Activated CD4-positive, alpha-beta memory T cell treated with anti-CD3 and anti-CD28 coated beads, Interleukin-2, amount 10 ng/mL, durations not matched to agents 7 days and 5 days (primary cell): Measurements from ENCODE around the gene FUZ. TPM values are rescaled to one million over a fixed set of nuclear protein-coding genes. Genes with fewer than 3 reads are reported as not detected.

ENCODE experiments used
- CTCF ChIA-PET: fragments of 350-600 bp; sonication (Branson Sonifier 250); formaldehyde crosslinking; loops from one replicate; lab custom pipeline; 2021; ENCODE audit warnings: antibody characterized with exemption, inconsistent platforms; lab: Charles Lee
- POLR2A ChIA-PET: fragments of 350-600 bp; sonication (Branson Sonifier 250); formaldehyde crosslinking; loops from one replicate; lab custom pipeline; 2021; ENCODE audit warnings: antibody characterized with exemption; lab: Charles Lee
- DNase-seq: peaks from one replicate; pipeline ENCODE4 v3.0.0-alpha.2; 2020
- H3K27ac Mint-ChIP-seq: one replicate; pipeline ENCODE4 v1.8.0; 2021; ENCODE audit warnings: mild to moderate bottlenecking, mixed read lengths
- H3K27me3 Mint-ChIP-seq: one replicate; pipeline ENCODE4 v1.8.0; 2021; ENCODE audit warnings: mixed read lengths
- H3K36me3 Mint-ChIP-seq: one replicate; pipeline ENCODE4 v1.8.0; 2021; ENCODE audit warnings: low read depth, mixed read lengths
- H3K4me1 Mint-ChIP-seq: one replicate; pipeline ENCODE4 v1.8.0; 2021; ENCODE audit warnings: mixed read lengths
- H3K4me3 Mint-ChIP-seq: one replicate; pipeline ENCODE4 v1.8.0; 2021; ENCODE audit warnings: mild to moderate bottlenecking, mixed read lengths
- H3K9me3 Mint-ChIP-seq: one replicate; pipeline ENCODE4 v1.8.0; 2021; ENCODE audit warnings: mixed read lengths
- total RNA-seq, 2 experiments: library from RNA; stranded (reverse); gene quantifications; one replicate each; pipeline ENCODE4 v1.2.3, GENCODE V29; 2021

The FUZ gene
- total RNA-seq, 2 experiments from 2014 or later, result 13.7 to 13.9 TPM

- no peaks in the 10 kb centered on the region for H3K9me3 Mint-ChIP-seq
- peaks cover 29% of the 10 kb centered on the region for H3K4me1 Mint-ChIP-seq
- peaks cover 28% of the 10 kb centered on the region for H3K36me3 Mint-ChIP-seq
- H3K27ac Mint-ChIP-seq, result no peak overlapping the region
- H3K4me3 Mint-ChIP-seq, result no peak overlapping the region
- H3K27me3 Mint-ChIP-seq, result no peaks in the 10 kb centered on the region
- CTCF ChIA-PET, result interaction anchor here (0.6 kb wide), 1 partner anchor 33 kb away, joined by 4 read pairs; no protein-coding TSS in a partner anchor
- POLR2A ChIA-PET, result no interaction called here
- DNase-seq, result no peak
Observed at GRCh38 chr19:49776371-49776764, 36.7 kb downstream of the FUZ start.

DNA sequence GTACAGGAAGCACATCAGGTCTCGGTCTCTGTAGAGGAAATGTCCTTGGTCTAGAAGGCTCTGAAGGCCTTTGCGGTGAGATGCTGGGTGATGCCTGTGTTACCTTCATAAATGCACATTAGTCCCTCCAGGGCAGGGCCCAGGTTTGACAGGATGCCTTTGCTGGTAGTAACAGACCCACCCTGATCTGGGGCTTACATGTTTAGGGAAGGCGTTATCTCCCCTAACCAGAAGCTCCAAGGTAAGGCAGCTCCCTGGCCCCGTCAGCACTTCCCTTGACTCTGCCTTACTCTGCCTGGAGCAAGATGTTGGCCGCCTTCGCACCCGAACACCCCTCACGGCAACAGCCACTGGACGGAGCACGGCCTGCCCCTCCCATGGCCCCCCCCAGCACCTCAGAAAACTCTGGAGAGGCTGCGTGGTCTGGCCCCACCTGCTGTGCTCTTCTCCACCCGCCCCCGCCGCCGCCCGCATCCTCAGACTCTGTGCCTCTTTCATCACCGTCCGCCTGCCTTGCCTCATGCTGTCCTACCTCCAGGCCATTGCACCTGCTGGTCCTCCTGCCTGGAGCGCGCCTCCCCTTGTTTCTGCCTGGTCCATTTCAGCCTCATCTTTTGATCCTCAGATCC is 37.2 kb downstream of the FUZ start:
- Mint-ChIP-seq H3K9me3 (no peaks in the 10 kb centered on the region), H3K36me3 (peaks cover 24% of the 10 kb centered on the region), H3K4me1 (peaks cover 24% of the 10 kb centered on the region), H3K4me3 (no peak overlapping the region), H3K27me3 (no peaks in the 10 kb centered on the region), H3K27ac (peak overlapping the region; percentile 31)
- ChIA-PET CTCF (no interaction called here), POLR2A (no interaction called here)
- no peak for DNase-seq

DNA sequence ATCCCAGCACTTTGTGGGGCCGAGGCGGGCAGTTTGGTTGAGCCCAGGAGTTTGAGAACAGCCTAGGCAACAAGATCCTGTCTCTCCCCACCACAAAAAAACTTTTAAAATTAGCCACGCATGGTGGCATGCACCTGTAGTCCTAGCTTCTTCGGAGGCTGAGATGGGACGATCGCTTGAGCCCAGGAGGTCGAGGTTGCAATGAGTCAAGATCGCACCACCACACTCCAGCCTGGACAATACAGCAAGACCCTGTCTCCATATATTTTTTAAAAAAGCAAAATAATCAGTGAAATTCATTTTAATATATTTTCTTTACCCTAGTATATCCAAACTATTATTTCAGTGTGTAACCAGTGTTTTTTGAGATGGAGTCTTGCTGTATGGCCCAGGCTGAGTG is 38.1 kb downstream of the FUZ start:
- Mint-ChIP-seq H3K4me3 (no peak overlapping the region), H3K4me1 (peaks cover 21% of the 10 kb centered on the region), H3K27me3 (no peaks in the 10 kb centered on the region), H3K36me3 (peaks cover 16% of the 10 kb centered on the region), H3K27ac (no peak overlapping the region), H3K9me3 (no peaks in the 10 kb centered on the region)
- no peak for DNase-seq
- ChIA-PET CTCF (no interaction called here), POLR2A (interaction anchor here (0.7 kb wide), 1 partner anchor 89 kb away, joined by 3 read pairs; no protein-coding TSS in a partner anchor)

- no peak overlapping the region for H3K4me3 Mint-ChIP-seq
- peaks cover 15% of the 10 kb centered on the region for H3K36me3 Mint-ChIP-seq
- no peak overlapping the region for H3K27ac Mint-ChIP-seq
- POLR2A ChIA-PET, result no interaction called here
- no peaks in the 10 kb centered on the region for H3K9me3 Mint-ChIP-seq
- DNase-seq, result no peak
- CTCF ChIA-PET, result no interaction called here
- H3K4me1 Mint-ChIP-seq, result peaks cover 23% of the 10 kb centered on the region
- no peaks in the 10 kb centered on the region for H3K27me3 Mint-ChIP-seq
Observed at GRCh38 chr19:49773663-49774350, 39.3 kb downstream of the FUZ start.

DNA sequence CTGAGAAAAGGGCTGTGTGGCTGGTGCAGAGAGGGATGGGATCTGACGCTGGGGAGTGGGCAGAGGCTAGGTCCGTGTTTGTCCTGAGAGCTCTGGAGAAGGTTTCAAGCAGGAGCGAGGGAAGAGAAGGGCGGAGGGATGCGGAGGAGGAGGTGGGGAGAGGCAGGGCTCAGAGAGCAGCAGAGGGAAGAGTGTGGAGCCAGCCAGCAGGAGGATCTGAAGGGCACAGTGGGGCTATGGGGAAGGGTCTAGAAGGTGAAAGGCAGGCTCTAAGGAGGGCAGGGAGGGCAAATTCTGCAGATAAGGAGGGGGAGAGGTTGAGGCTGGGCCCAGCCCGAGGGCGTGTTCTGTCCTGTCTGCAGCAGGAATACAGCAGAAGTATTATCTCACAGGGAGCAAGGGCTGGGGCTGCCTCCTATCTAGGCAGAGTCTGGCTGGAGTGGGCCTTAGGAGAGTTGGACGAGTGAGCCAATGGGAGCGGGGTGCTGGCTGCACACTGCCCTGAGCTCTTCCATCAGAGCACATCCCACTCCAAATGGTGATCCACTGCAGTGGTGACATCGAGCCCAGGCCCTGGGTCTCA is 40.2 kb downstream of the FUZ start:
- no peak overlapping the region for H3K4me3 Mint-ChIP-seq
- peaks cover 29% of the 10 kb centered on the region for H3K4me1 Mint-ChIP-seq
- ChIA-PET POLR2A (no interaction called here), CTCF (no interaction called here)
- no peak for DNase-seq
- H3K36me3 Mint-ChIP-seq, result peaks cover 15% of the 10 kb centered on the region
- H3K27ac Mint-ChIP-seq, result no peak overlapping the region
- H3K27me3 Mint-ChIP-seq, result no peaks in the 10 kb centered on the region
- no peaks in the 10 kb centered on the region for H3K9me3 Mint-ChIP-seq

GRCh38 chr19:49771674-49772139 is 41.4 kb downstream of the FUZ start:
- Mint-ChIP-seq H3K4me1 (peaks cover 37% of the 10 kb centered on the region), H3K27ac (no peak overlapping the region), H3K36me3 (peaks cover 18% of the 10 kb centered on the region), H3K9me3 (no peaks in the 10 kb centered on the region), H3K27me3 (no peaks in the 10 kb centered on the region), H3K4me3 (no peak overlapping the region)
- POLR2A ChIA-PET, result interaction anchor here (1.3 to 1.6 kb wide), 2 partner anchors 70 to 108 kb away, joined by 3 to 5 read pairs; no protein-coding TSS in a partner anchor
- no peak for DNase-seq
- CTCF ChIA-PET, result no interaction called here

GRCh38 chr19:49770529-49770928 is 42.6 kb downstream of the FUZ start:
- ChIA-PET CTCF (interaction anchor here (1.2 kb wide), 1 partner anchor 53 kb away, joined by 4 read pairs; no protein-coding TSS in a partner anchor), POLR2A (interaction anchor here (1.6 kb wide), 1 partner anchor 106 kb away, joined by 5 read pairs; no protein-coding TSS in a partner anchor)
- DNase-seq, result no peak
- H3K9me3 Mint-ChIP-seq, result no peaks in the 10 kb centered on the region
- H3K4me1 Mint-ChIP-seq, result peaks cover 42% of the 10 kb centered on the region
- H3K36me3 Mint-ChIP-seq, result peaks cover 15% of the 10 kb centered on the region
- no peak overlapping the region for H3K27ac Mint-ChIP-seq
- H3K27me3 Mint-ChIP-seq, result no peaks in the 10 kb centered on the region
- H3K4me3 Mint-ChIP-seq, result no peak overlapping the region

GRCh38 chr19:49767967-49768581 is 45.0 kb downstream of the FUZ start:
- Mint-ChIP-seq H3K4me1 (peaks cover 45% of the 10 kb centered on the region), H3K36me3 (peaks cover 7% of the 10 kb centered on the region), H3K4me3 (peak overlapping the region; percentile 83), H3K9me3 (no peaks in the 10 kb centered on the region), H3K27me3 (no peaks in the 10 kb centered on the region), H3K27ac (peak overlapping the region; percentile 82)
- no peak for DNase-seq
- POLR2A ChIA-PET, result interaction anchor here (0.7 to 1.8 kb wide), 3 partner anchors 45 to 51 kb away, joined by 3 to 6 read pairs (median 3); partner anchors contain the start of gene FUZ
- CTCF ChIA-PET, result no interaction called here

DNA sequence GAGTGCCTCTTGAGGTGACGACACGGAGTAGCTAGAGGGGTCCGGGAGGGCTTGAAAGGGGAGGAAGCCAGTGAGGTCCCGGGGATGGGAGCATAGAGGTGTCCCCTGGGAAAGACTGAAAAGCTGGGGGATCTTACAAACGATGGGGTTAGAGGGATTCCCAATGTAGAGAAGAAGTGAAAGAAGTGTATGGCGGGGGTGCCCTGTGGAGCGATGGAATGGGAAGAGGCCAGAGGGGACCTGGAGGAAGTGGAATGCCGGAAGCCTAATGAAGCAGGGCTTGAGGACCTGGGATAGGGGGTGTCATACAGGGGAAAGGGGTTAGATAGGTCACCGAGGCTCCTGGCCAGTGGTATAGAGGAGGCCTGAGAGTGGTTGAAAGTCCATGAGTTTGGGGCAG is 45.7 kb downstream of the FUZ start:
- Mint-ChIP-seq H3K4me3 (peak overlapping the region; percentile 83), H3K36me3 (peaks cover 7% of the 10 kb centered on the region), H3K27me3 (no peaks in the 10 kb centered on the region), H3K27ac (peak overlapping the region; percentile 82), H3K4me1 (peaks cover 45% of the 10 kb centered on the region), H3K9me3 (no peaks in the 10 kb centered on the region)
- ChIA-PET CTCF (interaction anchor here (1.1 to 1.4 kb wide), 4 partner anchors 49 to 102 kb away, joined by 3 to 8 read pairs (median 4); partner anchors contain the start of gene PRMT1), POLR2A (interaction anchor here (0.6 to 1.8 kb wide), 6 partner anchors 12 to 257 kb away, joined by 3 to 6 read pairs (median 3); partner anchors contain the start of genes FUZ, MED25 and VRK3)
- no peak for DNase-seq

DNA sequence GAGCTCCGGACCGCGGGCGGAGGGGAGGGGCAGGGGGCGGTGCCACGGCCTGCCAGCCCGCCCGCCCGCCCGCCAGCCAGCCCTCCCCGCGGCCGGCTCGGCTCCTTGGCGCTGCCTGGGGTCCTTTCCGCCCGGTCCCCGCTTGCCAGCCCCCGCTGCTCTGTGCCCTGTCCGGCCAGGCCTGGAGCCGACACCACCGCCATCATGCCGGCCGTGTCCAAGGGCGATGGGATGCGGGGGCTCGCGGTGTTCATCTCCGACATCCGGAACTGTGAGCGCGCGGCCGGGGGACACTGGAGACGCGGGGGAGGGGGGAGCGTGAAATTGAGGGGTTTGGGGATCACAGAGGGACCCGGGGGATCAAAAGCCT is 46.2 kb downstream of the FUZ start, which contains the start of gene AP2A1:
TSS of gene AP2A1 (plus strand) at position 72 of the 370 bp plus-strand sequence. CDS start at position 205, 133 bp downstream.
- Mint-ChIP-seq H3K36me3 (peaks cover 7% of the 10 kb centered on the region), H3K27ac (peak within 1 kb of the TSS; percentile 83), H3K4me3 (peak within 1 kb of the TSS; percentile 83), H3K27me3 (no peaks in the 10 kb centered on the region), H3K4me1 (peaks cover 45% of the 10 kb centered on the region), H3K9me3 (no peaks in the 10 kb centered on the region)
- CTCF ChIA-PET, result interaction anchor here (0.8 to 1.4 kb wide), 5 partner anchors 49 to 102 kb away, joined by 3 to 8 read pairs (median 3); partner anchors contain the start of gene PRMT1
- DNase-seq, result no peak
- POLR2A ChIA-PET, result interaction anchor here (0.6 to 1.8 kb wide), 8 partner anchors 13 to 258 kb away, joined by 3 to 6 read pairs (median 3); partner anchors contain the start of genes FUZ, MED25 and VRK3

DNA sequence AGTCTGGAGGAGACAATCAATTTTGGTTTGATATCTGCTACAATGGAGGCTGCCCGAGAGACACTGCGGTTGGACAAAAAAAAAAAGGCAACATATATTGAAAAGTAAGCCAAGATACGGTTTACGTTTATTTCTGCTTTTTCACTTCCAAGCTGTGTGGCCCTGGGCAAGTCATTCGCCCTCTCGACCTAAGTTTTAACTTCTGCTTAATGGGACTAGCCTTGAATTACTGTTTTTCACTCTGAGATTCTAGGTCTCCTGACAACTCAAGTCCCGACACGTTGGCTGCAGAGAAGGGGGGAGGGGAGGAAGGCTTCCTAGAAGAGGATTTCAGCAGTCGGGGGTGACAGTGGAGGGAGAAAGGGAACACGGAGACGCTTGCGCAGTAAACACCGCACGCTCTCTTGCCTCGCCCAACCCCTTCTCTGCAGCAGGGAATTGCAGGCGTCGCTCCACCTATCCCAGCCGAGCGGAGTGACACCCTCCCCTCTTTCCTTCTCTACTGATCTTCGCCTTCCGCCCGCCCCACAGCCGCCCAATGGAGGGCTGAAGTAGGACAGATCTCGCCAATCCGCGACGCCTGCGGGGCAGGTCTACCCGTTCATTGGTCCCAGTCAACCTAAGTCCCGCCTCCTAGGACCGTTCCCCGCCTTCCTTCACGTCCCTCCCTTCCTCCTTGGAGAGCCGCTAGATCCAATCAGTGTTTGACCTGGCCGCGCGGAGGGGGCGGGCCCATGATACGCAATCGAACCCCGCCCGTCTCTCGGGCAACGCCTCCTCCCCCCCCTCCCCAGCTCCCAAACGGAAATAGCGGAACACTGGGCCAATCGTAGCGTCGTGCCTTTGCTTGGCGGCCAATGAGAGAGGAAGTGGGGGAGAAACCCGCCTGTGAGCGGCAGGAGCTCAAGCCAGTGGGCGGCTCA is 46.8 kb downstream of the FUZ start:
- POLR2A ChIA-PET, result interaction anchor here (0.6 to 1.8 kb wide), 10 partner anchors 14 to 258 kb away, joined by 3 to 6 read pairs (median 3); partner anchors contain the start of genes FUZ, MED25 and VRK3
- Mint-ChIP-seq H3K4me3 (peak overlapping the region; percentile 83), H3K36me3 (peaks cover 3% of the 10 kb centered on the region), H3K9me3 (no peaks in the 10 kb centered on the region), H3K4me1 (peaks cover 41% of the 10 kb centered on the region), H3K27ac (peak overlapping the region; percentile 83), H3K27me3 (no peaks in the 10 kb centered on the region)
- peak; percentile 100 for DNase-seq
- CTCF ChIA-PET, result interaction anchor here (0.8 to 1.4 kb wide), 7 partner anchors 16 to 103 kb away, joined by 3 to 8 read pairs (median 3); partner anchors contain the start of gene PRMT1
